Activated CD4-positive, alpha-beta T cell treated with anti-CD3 and anti-CD28 coated beads, Interleukin-2, amount 10 ng/mL, durations not matched to agents 7 days and 5 days (primary cell): ENCODE data around the gene GAMT. TPM values are rescaled to one million over a fixed set of nuclear protein-coding genes. Genes with fewer than 3 reads are reported as not detected.
A peak's percentile ranks its signal among the peaks of the same experiment; 100 is the strongest.
"Not testable (repeated sequence)": the region's sequence is repeated elsewhere in the genome, so short reads cannot be mapped to it uniquely, and the experiment has no call there.

Experiments used
- CTCF ChIA-PET: fragments of 350-600 bp; sonication (Branson Sonifier 250); formaldehyde crosslinking; loops from one replicate; lab custom pipeline; 2021; ENCODE audit warnings: antibody characterized with exemption; lab: Charles Lee
- POLR2A ChIA-PET: fragments of 350-600 bp; sonication (Branson Sonifier 250); formaldehyde crosslinking; loops from one replicate; lab custom pipeline; 2021; ENCODE audit warnings: antibody characterized with exemption; lab: Charles Lee
- DNase-seq: peaks from one replicate; pipeline ENCODE4 v3.0.0-alpha.2; 2020
- H3K27ac Mint-ChIP-seq: one replicate; pipeline ENCODE4 v1.8.0; 2021; ENCODE audit warnings: mild to moderate bottlenecking, moderate library complexity, mixed read lengths
- H3K27me3 Mint-ChIP-seq: one replicate; pipeline ENCODE4 v1.8.0; 2021; ENCODE audit warnings: mixed read lengths
- H3K36me3 Mint-ChIP-seq: one replicate; pipeline ENCODE4 v1.8.0; 2021; ENCODE audit warnings: low read depth, mixed read lengths
- H3K4me1 Mint-ChIP-seq: one replicate; pipeline ENCODE4 v1.8.0; 2021; ENCODE audit warnings: mixed read lengths
- H3K4me3 Mint-ChIP-seq: one replicate; pipeline ENCODE4 v1.8.0; 2021; ENCODE audit warnings: mild to moderate bottlenecking, moderate library complexity, mixed read lengths
- H3K9me3 Mint-ChIP-seq: one replicate; pipeline ENCODE4 v1.8.0; 2021; ENCODE audit warnings: mixed read lengths
- total RNA-seq, 2 experiments: library from RNA; stranded (reverse); gene quantifications; one replicate each; pipeline ENCODE4 v1.2.3, GENCODE V29; 2021

The GAMT gene
- total RNA-seq, 2 experiments from 2014 or later: 23.0 to 25.9 TPM

- CTCF ChIA-PET: interaction anchor here (1.3 kb wide), 2 partner anchors 10 to 12 kb away, joined by 3 to 4 read pairs; no protein-coding TSS in a partner anchor
- no peak overlapping the region for H3K4me3 Mint-ChIP-seq
- H3K9me3 Mint-ChIP-seq: no peaks in the 10 kb centered on the region
- POLR2A ChIA-PET: no interaction called here
- no peak for DNase-seq
- peaks cover 46% of the 10 kb centered on the region for H3K36me3 Mint-ChIP-seq
- H3K4me1 Mint-ChIP-seq: no peaks in the 10 kb centered on the region
- no peak overlapping the region for H3K27ac Mint-ChIP-seq
- H3K27me3 Mint-ChIP-seq: no peaks in the 10 kb centered on the region
Observed at GRCh38 chr19:1421218-1421957, 20.0 kb upstream of the GAMT start.

- Mint-ChIP-seq H3K9me3 (no peaks in the 10 kb centered on the region), H3K36me3 (peaks cover 41% of the 10 kb centered on the region), H3K4me3 (no peak overlapping the region), H3K4me1 (peaks cover 3% of the 10 kb centered on the region), H3K27me3 (no peaks in the 10 kb centered on the region), H3K27ac (no peak overlapping the region)
- no peak for DNase-seq
- ChIA-PET POLR2A (interaction anchor here (0.7 kb wide), 1 partner anchor 437 kb away, joined by 3 read pairs; no protein-coding TSS in a partner anchor), CTCF (interaction anchor here (1.3 kb wide), 1 partner anchor 9 kb away, joined by 3 read pairs; no protein-coding TSS in a partner anchor)
Observed at GRCh38 chr19:1420590-1420989, 19.2 kb upstream of the GAMT start.

GRCh38 chr19:1420085-1420484 lies 18.7 kb upstream of the GAMT start:
- CTCF ChIA-PET: interaction anchor here (1.3 kb wide), 1 partner anchor 8 kb away, joined by 3 read pairs; no protein-coding TSS in a partner anchor
- H3K36me3 Mint-ChIP-seq: peaks cover 38% of the 10 kb centered on the region
- H3K4me3 Mint-ChIP-seq, H3K27me3 Mint-ChIP-seq, H3K4me1 Mint-ChIP-seq, H3K27ac Mint-ChIP-seq, H3K9me3 Mint-ChIP-seq, DNase-seq, POLR2A ChIA-PET: not testable (repeated sequence)

- no peak for DNase-seq
- Mint-ChIP-seq H3K4me3 (no peak overlapping the region), H3K27ac (no peak overlapping the region), H3K9me3 (no peaks in the 10 kb centered on the region), H3K36me3 (peaks cover 35% of the 10 kb centered on the region), H3K27me3 (no peaks in the 10 kb centered on the region), H3K4me1 (peaks cover 10% of the 10 kb centered on the region)
- CTCF ChIA-PET: interaction anchor here (0.6 kb wide), 1 partner anchor 1281 kb away, joined by 3 read pairs; no protein-coding TSS in a partner anchor
- POLR2A ChIA-PET: interaction anchor here (0.7 kb wide), 1 partner anchor 273 kb away, joined by 4 read pairs; no protein-coding TSS in a partner anchor
Observed at GRCh38 chr19:1418951-1419738, 17.8 kb upstream of the GAMT start.

GRCh38 chr19:1418496-1418775 lies 17.1 kb upstream of the GAMT start:
- peaks cover 32% of the 10 kb centered on the region for H3K36me3 Mint-ChIP-seq
- H3K4me3 Mint-ChIP-seq: no peak overlapping the region
- H3K27ac Mint-ChIP-seq: no peak overlapping the region
- H3K9me3 Mint-ChIP-seq: no peaks in the 10 kb centered on the region
- no peak for DNase-seq
- ChIA-PET POLR2A (interaction anchor here (0.7 kb wide), 1 partner anchor 272 kb away, joined by 4 read pairs; no protein-coding TSS in a partner anchor), CTCF (no interaction called here)
- peaks cover 12% of the 10 kb centered on the region for H3K4me1 Mint-ChIP-seq
- H3K27me3 Mint-ChIP-seq: no peaks in the 10 kb centered on the region

- POLR2A ChIA-PET: interaction anchor here (0.7 kb wide), 1 partner anchor 271 kb away, joined by 4 read pairs; no protein-coding TSS in a partner anchor
- no peak overlapping the region for H3K27ac Mint-ChIP-seq
Observed at GRCh38 chr19:1417681-1418495, 16.5 kb upstream of the GAMT start.

GRCh38 chr19:1417145-1417544 lies 15.8 kb upstream of the GAMT start:
- H3K4me3 Mint-ChIP-seq: no peak overlapping the region
- H3K4me1 Mint-ChIP-seq: peaks cover 17% of the 10 kb centered on the region
- no peaks in the 10 kb centered on the region for H3K9me3 Mint-ChIP-seq
- no peak for DNase-seq
- ChIA-PET POLR2A (no interaction called here), CTCF (interaction anchor here (1.5 kb wide), 1 partner anchor 23 kb away, joined by 4 read pairs; no protein-coding TSS in a partner anchor)
- H3K27me3 Mint-ChIP-seq: no peaks in the 10 kb centered on the region
- H3K27ac Mint-ChIP-seq: no peak overlapping the region
- H3K36me3 Mint-ChIP-seq: peaks cover 23% of the 10 kb centered on the region

More at GRCh38 chr19:1417681-1418495, 16.5 kb upstream of the GAMT start:
- Mint-ChIP-seq H3K4me3 (no peak overlapping the region), H3K9me3 (no peaks in the 10 kb centered on the region), H3K4me1 (peaks cover 15% of the 10 kb centered on the region), H3K27me3 (no peaks in the 10 kb centered on the region), H3K36me3 (peaks cover 27% of the 10 kb centered on the region)
- CTCF ChIA-PET: no interaction called here
- no peak for DNase-seq

- peaks cover 25% of the 10 kb centered on the region for H3K4me1 Mint-ChIP-seq
- DNase-seq: no peak
- ChIA-PET POLR2A (no interaction called here), CTCF (interaction anchor here (1.1 to 1.5 kb wide), 2 partner anchors 24 to 36 kb away, joined by 3 to 4 read pairs; no protein-coding TSS in a partner anchor)
- H3K27me3 Mint-ChIP-seq: no peaks in the 10 kb centered on the region
- H3K9me3 Mint-ChIP-seq: no peaks in the 10 kb centered on the region
- no peak overlapping the region for H3K27ac Mint-ChIP-seq
- H3K36me3 Mint-ChIP-seq: peaks cover 27% of the 10 kb centered on the region
- no peak overlapping the region for H3K4me3 Mint-ChIP-seq
Observed at GRCh38 chr19:1416014-1416841, 14.9 kb upstream of the GAMT start.

GRCh38 chr19:1412995-1413800 lies 11.9 kb upstream of the GAMT start:
- Mint-ChIP-seq H3K36me3 (peaks cover 33% of the 10 kb centered on the region), H3K27ac (peak overlapping the region; percentile 13), H3K4me3 (no peak overlapping the region), H3K27me3 (no peaks in the 10 kb centered on the region), H3K4me1 (peaks cover 48% of the 10 kb centered on the region), H3K9me3 (no peaks in the 10 kb centered on the region)
- DNase-seq: no peak
- CTCF ChIA-PET: interaction anchor here (0.6 to 1.4 kb wide), 3 partner anchors 31 to 569 kb away, joined by 3 to 4 read pairs (median 4); no protein-coding TSS in a partner anchor
- POLR2A ChIA-PET: no interaction called here

- H3K4me1 Mint-ChIP-seq: peaks cover 48% of the 10 kb centered on the region
- ChIA-PET POLR2A (no interaction called here), CTCF (interaction anchor here (0.6 to 1.4 kb wide), 3 partner anchors 8 to 334 kb away, joined by 3 to 4 read pairs (median 3); no protein-coding TSS in a partner anchor)
- H3K27me3 Mint-ChIP-seq: no peaks in the 10 kb centered on the region
- no peaks in the 10 kb centered on the region for H3K9me3 Mint-ChIP-seq
- H3K36me3 Mint-ChIP-seq: peaks cover 30% of the 10 kb centered on the region
- H3K27ac Mint-ChIP-seq: peak overlapping the region; percentile 81
- no peak overlapping the region for H3K4me3 Mint-ChIP-seq
- DNase-seq: no peak
Observed at GRCh38 chr19:1412323-1412923, 11.1 kb upstream of the GAMT start.
